SU-DHL-6 (cell line): ENCODE data around the gene PCDH12.

Experiments
- CTCF ChIP-seq: fragments of 200-600 bp; sonication (generic); IDR thresholded peaks from one replicate; pipeline ENCODE4 v1.5.1; 2017; ENCODE audit warnings: antibody characterized with exemption, mild to moderate bottlenecking, low read length, moderate library complexity; ENCODE audit not compliant: insufficient read depth, poor library complexity, severe bottlenecking
- EZH2phosphoT487 ChIP-seq: fragments of 200-600 bp; sonication (generic), shearing (Covaris generic); conservative IDR thresholded peaks from 2 replicates; pipeline ENCODE4 v1.6.1; 2018; ENCODE audit warnings: mild to moderate bottlenecking, antibody characterized with exemption, low read length, moderate library complexity, mixed read lengths

DNA sequence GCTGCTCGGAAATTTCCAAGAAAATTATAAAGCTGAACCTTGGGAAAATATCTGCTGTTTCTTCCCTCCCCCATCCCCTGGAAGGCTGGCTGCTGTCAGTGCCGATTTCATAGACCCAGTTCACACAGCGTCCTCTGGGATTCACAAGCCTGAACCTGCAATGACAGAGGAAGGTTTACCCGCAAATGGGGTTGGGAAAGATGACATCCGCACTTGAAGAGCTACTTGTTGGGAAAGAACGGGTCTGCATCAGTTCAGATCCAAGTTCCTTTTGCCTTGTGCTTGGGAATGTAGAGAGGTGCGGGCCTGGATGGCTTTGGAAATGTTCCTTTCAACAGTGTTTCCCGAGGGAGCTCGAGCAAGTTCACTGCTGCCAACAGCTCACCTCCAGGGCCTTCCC lies 13.9 kb downstream of the PCDH12 start:
- TF ChIP-seq CTCF, result no peak
- no peak for TF ChIP-seq EZH2phosphoT487
